Activated CD4-positive, alpha-beta T cell treated with anti-CD3 and anti-CD28 coated beads for 36 hours (primary cell): Measurements from ENCODE around the gene SPATA13. TPM values are rescaled to one million over a fixed set of nuclear protein-coding genes. Genes with fewer than 3 reads are reported as not detected.
A peak's percentile ranks its signal among the peaks of the same experiment; 100 is the strongest.
"Not testable (repeated sequence)": the region's sequence is repeated elsewhere in the genome, so short reads cannot be mapped to it uniquely, and the experiment has no call there.

Experiments
- ATAC-seq: fragments of 200-7000 bp; cut with Tn5 transposase; one replicate; pipeline ENCODE4 v1.10.0; 2021; ENCODE audit warnings: mild to moderate bottlenecking, moderate library complexity
- CTCF ChIA-PET: fragments of 350-600 bp; sonication (Branson Sonifier 250); formaldehyde crosslinking; loops from one replicate; lab custom pipeline; 2021; ENCODE audit warnings: antibody characterized with exemption; lab: Charles Lee
- POLR2A ChIA-PET: fragments of 350-600 bp; sonication (Branson Sonifier 250); formaldehyde crosslinking; loops from one replicate; lab custom pipeline; 2021; ENCODE audit warnings: antibody characterized with exemption, inconsistent platforms; lab: Charles Lee
- DNase-seq: peaks from one replicate; pipeline ENCODE4 v3.0.0-alpha.2; 2020
- H3K27ac Mint-ChIP-seq: one replicate; pipeline ENCODE4 v1.8.0; 2021; ENCODE audit warnings: mixed read lengths
- H3K27me3 Mint-ChIP-seq: one replicate; pipeline ENCODE4 v1.8.0; 2021; ENCODE audit warnings: mixed read lengths
- H3K36me3 Mint-ChIP-seq: one replicate; pipeline ENCODE4 v1.8.0; 2021; ENCODE audit warnings: low read depth, mixed read lengths
- H3K4me1 Mint-ChIP-seq: one replicate; pipeline ENCODE4 v1.8.0; 2021; ENCODE audit warnings: mixed read lengths
- H3K4me3 Mint-ChIP-seq: one replicate; pipeline ENCODE4 v1.8.0; 2021; ENCODE audit warnings: mild to moderate bottlenecking, moderate library complexity, mixed read lengths
- H3K9me3 Mint-ChIP-seq: one replicate; pipeline ENCODE4 v1.8.0; 2021; ENCODE audit warnings: low read depth, mixed read lengths
- intact Hi-C, 2 experiments: fragments of 100-400 bp; cut with DNase I in 1 of 2; cut with micrococcal nuclease in 1 of 2; formaldehyde crosslinking; loops; one replicate each; pipeline versions ENCODE4 v1.14.2 to v1.15.1; 2022 to 2024; cut with DNase I, micrococcal nuclease
- total RNA-seq, 2 experiments: library from RNA; stranded (reverse); gene quantifications; one replicate each; pipeline ENCODE4 v1.2.3, GENCODE V29; 2021

The SPATA13 gene
- total RNA-seq, 2 experiments from 2014 or later: 47.6 to 51.5 TPM

GRCh38 chr13:24308488-24309020 is 148.0 kb downstream of the SPATA13 start:
- no peaks in the 10 kb centered on the region for H3K9me3 Mint-ChIP-seq
- no peaks in the 10 kb centered on the region for H3K4me1 Mint-ChIP-seq
- DNase-seq: no peak
- H3K4me3 Mint-ChIP-seq: no peak overlapping the region
- peaks cover 18% of the 10 kb centered on the region for H3K36me3 Mint-ChIP-seq
- ChIA-PET CTCF (no interaction called here), POLR2A (no interaction called here)
- no peak for ATAC-seq
- no peaks in the 10 kb centered on the region for H3K27me3 Mint-ChIP-seq
- H3K27ac Mint-ChIP-seq: no peak overlapping the region
- intact Hi-C loops: loop anchor here in 1 of 2 experiments (5.0 kb wide), 1 partner anchor 249 kb away; no protein-coding TSS in a partner anchor

DNA sequence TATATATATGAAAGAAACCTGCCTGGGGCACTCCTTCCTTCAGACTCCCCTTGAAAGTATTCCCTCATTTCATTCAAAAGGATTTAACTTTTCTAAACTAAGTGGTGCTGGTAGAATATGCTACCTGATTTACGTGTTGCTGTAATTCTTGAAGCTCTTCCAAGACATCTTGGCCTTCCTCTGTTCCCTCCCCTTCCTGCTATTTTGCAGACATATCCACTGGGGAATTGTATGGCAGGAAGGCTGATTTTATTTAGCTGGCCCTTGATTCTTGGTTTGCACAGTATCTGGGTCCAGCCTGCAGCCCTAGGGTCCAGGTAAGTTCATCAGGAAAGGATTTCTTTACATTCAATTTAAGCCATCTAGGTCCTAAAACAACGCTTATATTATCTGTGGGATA is 148.8 kb downstream of the SPATA13 start, which contains the start of gene C1QTNF9:
TSS of gene C1QTNF9 (plus strand) at position 281 of the 400 bp plus-strand sequence. CDS start 6,424 bp downstream, outside the sequence.
- peaks cover 15% of the 10 kb centered on the region for H3K36me3 Mint-ChIP-seq
- H3K27ac Mint-ChIP-seq, H3K27me3 Mint-ChIP-seq, H3K4me3 Mint-ChIP-seq, POLR2A ChIA-PET, H3K4me1 Mint-ChIP-seq, H3K9me3 Mint-ChIP-seq, ATAC-seq, DNase-seq: not testable (repeated sequence)
- CTCF ChIA-PET: interaction anchor here (0.6 kb wide), 1 partner anchor 151 kb away, joined by 3 read pairs; no protein-coding TSS in a partner anchor
- intact Hi-C loops: loop anchor here in 1 of 2 experiments (5.0 kb wide), 1 partner anchor 248 kb away; no protein-coding TSS in a partner anchor

DNA sequence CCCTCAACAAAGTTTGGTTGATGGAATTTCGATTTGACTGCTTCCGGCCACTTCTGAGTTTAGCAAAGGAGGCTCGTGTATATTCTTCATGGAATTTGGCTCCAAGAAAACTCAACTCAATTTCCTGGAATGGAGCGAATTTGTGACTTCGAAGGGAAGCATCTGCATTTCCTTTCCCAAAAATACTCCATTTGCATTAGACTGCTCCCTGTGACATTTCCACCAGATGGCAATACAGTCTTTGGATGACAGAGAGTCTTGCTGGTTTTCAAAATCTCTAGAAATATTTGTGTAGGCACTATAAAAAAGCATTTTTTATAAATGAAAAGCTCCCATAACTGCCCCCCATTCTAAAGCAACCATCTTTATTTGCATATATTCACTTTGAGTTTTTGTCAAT is 152.9 kb downstream of the SPATA13 start:
- Mint-ChIP-seq H3K27ac (no peak overlapping the region), H3K4me1 (no peaks in the 10 kb centered on the region), H3K9me3 (no peaks in the 10 kb centered on the region), H3K4me3 (no peak overlapping the region), H3K27me3 (no peaks in the 10 kb centered on the region), H3K36me3 (no peaks in the 10 kb centered on the region)
- CTCF ChIA-PET: interaction anchor here (0.7 to 1.7 kb wide), 3 partner anchors 19 to 243 kb away, joined by 3 read pairs; no protein-coding TSS in a partner anchor
- intact Hi-C loops: no loop called here
- POLR2A ChIA-PET: no interaction called here
- DNase-seq (no peak), ATAC-seq (no peak)

- DNase-seq, H3K9me3 Mint-ChIP-seq, ATAC-seq, CTCF ChIA-PET, H3K4me3 Mint-ChIP-seq, intact Hi-C loops, POLR2A ChIA-PET, H3K27ac Mint-ChIP-seq, H3K36me3 Mint-ChIP-seq, H3K27me3 Mint-ChIP-seq, H3K4me1 Mint-ChIP-seq: not testable (repeated sequence)
Observed at GRCh38 chr13:24317835-24318234, 157.3 kb downstream of the SPATA13 start.

DNA sequence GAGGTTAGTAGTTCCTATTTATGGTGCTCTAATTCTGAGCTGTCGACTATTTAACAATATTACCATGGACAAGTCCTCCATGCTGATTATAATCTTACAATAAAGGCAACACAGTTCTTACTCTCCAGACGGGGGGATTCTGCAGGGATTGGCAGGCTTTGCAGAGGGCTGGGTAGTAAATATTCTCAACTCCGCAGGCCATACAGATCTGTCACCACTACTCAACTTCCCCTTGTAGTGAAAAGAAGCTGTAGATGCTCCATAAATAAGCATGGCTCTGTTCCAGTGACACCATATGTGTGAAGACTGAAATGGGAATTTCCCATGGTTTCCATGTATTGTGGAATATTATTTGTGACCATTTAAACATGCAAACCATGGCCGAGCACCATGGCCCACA is 158.4 kb downstream of the SPATA13 start:
- H3K36me3 Mint-ChIP-seq, intact Hi-C loops, H3K4me3 Mint-ChIP-seq, H3K27me3 Mint-ChIP-seq, POLR2A ChIA-PET, ATAC-seq, H3K27ac Mint-ChIP-seq, DNase-seq, H3K9me3 Mint-ChIP-seq, CTCF ChIA-PET, H3K4me1 Mint-ChIP-seq: not testable (repeated sequence)

DNA sequence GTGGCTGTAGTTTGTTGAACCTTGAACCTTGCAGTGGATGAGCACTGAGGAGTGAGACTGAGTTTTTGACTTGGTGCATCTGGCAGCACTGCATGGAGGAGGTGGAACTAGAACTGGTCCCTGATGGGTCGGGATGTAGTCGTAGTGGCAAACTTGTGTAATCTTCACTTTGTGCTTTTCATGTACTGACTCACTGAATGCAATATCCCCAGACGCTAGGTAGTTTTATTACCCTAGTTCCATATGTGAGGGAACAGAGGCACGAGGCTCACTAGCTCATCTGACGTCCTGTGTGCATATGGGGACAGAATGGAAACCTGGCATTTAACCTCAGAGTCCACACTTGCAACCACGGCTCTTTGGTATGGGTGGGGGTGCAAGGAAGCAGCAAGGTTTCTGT is 159.1 kb downstream of the SPATA13 start:
- intact Hi-C loops: loop anchor here in 1 of 2 experiments (10.0 kb wide), 1 partner anchor 235 kb away; no protein-coding TSS in a partner anchor
- DNase-seq, POLR2A ChIA-PET, H3K4me1 Mint-ChIP-seq, H3K27ac Mint-ChIP-seq, H3K27me3 Mint-ChIP-seq, H3K36me3 Mint-ChIP-seq, H3K9me3 Mint-ChIP-seq, CTCF ChIA-PET, H3K4me3 Mint-ChIP-seq, ATAC-seq: not testable (repeated sequence)

DNA sequence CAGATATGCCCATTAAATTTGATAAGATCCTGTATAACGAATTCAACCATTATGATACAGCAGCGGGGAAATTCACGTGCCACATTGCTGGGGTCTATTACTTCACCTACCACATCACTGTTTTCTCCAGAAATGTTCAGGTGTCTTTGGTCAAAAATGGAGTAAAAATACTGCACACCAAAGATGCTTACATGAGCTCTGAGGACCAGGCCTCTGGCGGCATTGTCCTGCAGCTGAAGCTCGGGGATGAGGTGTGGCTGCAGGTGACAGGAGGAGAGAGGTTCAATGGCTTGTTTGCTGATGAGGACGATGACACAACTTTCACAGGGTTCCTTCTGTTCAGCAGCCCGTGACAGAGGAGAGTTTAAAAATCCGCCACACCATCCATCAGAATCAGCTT is 160.9 kb downstream of the SPATA13 start:
- H3K4me1 Mint-ChIP-seq, H3K4me3 Mint-ChIP-seq, H3K27ac Mint-ChIP-seq, ATAC-seq, CTCF ChIA-PET, POLR2A ChIA-PET, H3K9me3 Mint-ChIP-seq, DNase-seq, H3K36me3 Mint-ChIP-seq: not testable (repeated sequence)
- H3K27me3 Mint-ChIP-seq: peaks cover 13% of the 10 kb centered on the region
- intact Hi-C loops: loop anchor here in 1 of 2 experiments (10.0 kb wide), 1 partner anchor 233 kb away; no protein-coding TSS in a partner anchor

GRCh38 chr13:24322470-24322869 is 161.9 kb downstream of the SPATA13 start:
- H3K36me3 Mint-ChIP-seq, H3K4me3 Mint-ChIP-seq, H3K9me3 Mint-ChIP-seq, H3K27ac Mint-ChIP-seq, POLR2A ChIA-PET, ATAC-seq, CTCF ChIA-PET, H3K4me1 Mint-ChIP-seq, DNase-seq: not testable (repeated sequence)
- intact Hi-C loops: loop anchor here (2.0 to 10.0 kb wide), 2 partner anchors 232 kb away; no protein-coding TSS in a partner anchor
- peaks cover 16% of the 10 kb centered on the region for H3K27me3 Mint-ChIP-seq

- Mint-ChIP-seq H3K9me3 (no peaks in the 10 kb centered on the region), H3K36me3 (no peaks in the 10 kb centered on the region), H3K27ac (no peak overlapping the region), H3K4me1 (no peaks in the 10 kb centered on the region), H3K27me3 (peaks cover 18% of the 10 kb centered on the region), H3K4me3 (no peak overlapping the region)
- ChIA-PET POLR2A (no interaction called here), CTCF (no interaction called here)
- intact Hi-C loops: loop anchor here (2.0 to 10.0 kb wide), 2 partner anchors 232 kb away; no protein-coding TSS in a partner anchor
- ATAC-seq: no peak
- no peak for DNase-seq
Observed at GRCh38 chr13:24323036-24323738, 162.7 kb downstream of the SPATA13 start.

GRCh38 chr13:24323739-24324075 is 163.2 kb downstream of the SPATA13 start:
- no peaks in the 10 kb centered on the region for H3K4me1 Mint-ChIP-seq
- H3K36me3 Mint-ChIP-seq: no peaks in the 10 kb centered on the region
- intact Hi-C loops: loop anchor here (2.0 to 10.0 kb wide), 2 partner anchors 231 kb away; no protein-coding TSS in a partner anchor
- H3K27me3 Mint-ChIP-seq: peaks cover 23% of the 10 kb centered on the region
- ChIA-PET POLR2A (no interaction called here), CTCF (no interaction called here)
- ATAC-seq (no peak), DNase-seq (no peak)
- H3K9me3 Mint-ChIP-seq: no peaks in the 10 kb centered on the region
- no peak overlapping the region for H3K4me3 Mint-ChIP-seq
- H3K27ac Mint-ChIP-seq: no peak overlapping the region

DNA sequence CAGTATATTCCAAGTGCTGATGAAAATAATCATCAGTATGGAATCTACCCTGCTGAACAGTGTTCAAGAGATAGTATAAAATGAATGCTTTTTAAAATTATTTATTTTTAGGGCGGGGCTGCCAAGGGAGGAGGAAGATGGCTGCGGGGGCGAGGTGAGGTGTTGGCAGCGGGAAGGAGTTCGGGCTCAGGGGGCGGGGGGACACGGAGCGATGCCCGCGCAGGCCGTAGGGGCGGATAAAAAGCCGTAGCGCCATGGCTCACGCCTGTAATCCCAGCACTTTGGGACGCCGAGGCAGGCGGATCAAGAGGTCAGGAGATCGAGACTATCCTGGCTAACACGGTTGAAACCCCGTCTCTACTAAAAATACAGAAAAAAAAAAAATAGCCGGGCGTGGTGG is 167.1 kb downstream of the SPATA13 start:
- DNase-seq, CTCF ChIA-PET, POLR2A ChIA-PET, ATAC-seq, H3K27ac Mint-ChIP-seq, H3K36me3 Mint-ChIP-seq, H3K9me3 Mint-ChIP-seq, H3K4me1 Mint-ChIP-seq: not testable (repeated sequence)
- peaks cover 30% of the 10 kb centered on the region for H3K27me3 Mint-ChIP-seq
- peak overlapping the region; percentile 17 for H3K4me3 Mint-ChIP-seq
- intact Hi-C loops: loop anchor here in 1 of 2 experiments (10.0 kb wide), 1 partner anchor 227 kb away; no protein-coding TSS in a partner anchor
